AG09309 (cell line): ENCODE measurements around the gene OFD1.

Experiments used
- DNase-seq: peaks from one replicate; pipeline ENCODE4 v3.0.0-alpha.2; 2010; ENCODE audit warnings: low read depth
- H3K4me3 ChIP-seq: 2 replicates; pipeline ENCODE4 v1.5.1; 2011; ENCODE audit warnings: mild to moderate bottlenecking, low read depth, low read length, moderate library complexity; ENCODE audit not compliant: control insufficient read depth
- TF ChIP-seq, protein P1 (sequence below): IDR thresholded peaks from 2 replicates; pipeline ENCODE4 v1.5.1; 2011; ENCODE audit warnings: mild to moderate bottlenecking, low read depth, low read length, inconsistent platforms; ENCODE audit not compliant: insufficient read depth, control insufficient read depth; ENCODE audit errors: missing control alignments

OFD1 gene

DNA sequence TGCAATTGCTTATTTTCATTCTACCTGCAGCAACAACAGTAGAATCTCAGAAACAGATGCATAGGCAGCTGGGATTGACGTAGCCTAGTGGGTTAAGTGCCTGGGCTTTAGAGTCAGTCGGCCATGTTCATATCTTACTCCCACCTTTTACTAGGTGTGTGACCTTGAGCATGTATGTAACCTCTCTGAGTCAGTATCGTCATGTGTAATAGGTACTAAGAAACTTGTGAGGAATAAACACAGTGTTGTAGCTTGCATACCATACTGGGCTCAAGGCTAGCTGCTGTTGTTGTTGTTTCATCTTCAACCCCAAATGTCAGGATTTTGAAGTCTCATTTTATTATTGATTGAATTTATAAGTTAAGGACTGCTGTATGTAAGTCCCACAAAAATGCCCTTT, 31.4 kb upstream of the OFD1 start:
- DNase-seq = no peak
- TF ChIP-seq, protein P1, sequence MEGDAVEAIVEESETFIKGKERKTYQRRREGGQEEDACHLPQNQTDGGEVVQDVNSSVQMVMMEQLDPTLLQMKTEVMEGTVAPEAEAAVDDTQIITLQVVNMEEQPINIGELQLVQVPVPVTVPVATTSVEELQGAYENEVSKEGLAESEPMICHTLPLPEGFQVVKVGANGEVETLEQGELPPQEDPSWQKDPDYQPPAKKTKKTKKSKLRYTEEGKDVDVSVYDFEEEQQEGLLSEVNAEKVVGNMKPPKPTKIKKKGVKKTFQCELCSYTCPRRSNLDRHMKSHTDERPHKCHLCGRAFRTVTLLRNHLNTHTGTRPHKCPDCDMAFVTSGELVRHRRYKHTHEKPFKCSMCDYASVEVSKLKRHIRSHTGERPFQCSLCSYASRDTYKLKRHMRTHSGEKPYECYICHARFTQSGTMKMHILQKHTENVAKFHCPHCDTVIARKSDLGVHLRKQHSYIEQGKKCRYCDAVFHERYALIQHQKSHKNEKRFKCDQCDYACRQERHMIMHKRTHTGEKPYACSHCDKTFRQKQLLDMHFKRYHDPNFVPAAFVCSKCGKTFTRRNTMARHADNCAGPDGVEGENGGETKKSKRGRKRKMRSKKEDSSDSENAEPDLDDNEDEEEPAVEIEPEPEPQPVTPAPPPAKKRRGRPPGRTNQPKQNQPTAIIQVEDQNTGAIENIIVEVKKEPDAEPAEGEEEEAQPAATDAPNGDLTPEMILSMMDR = no peak
- H3K4me3 ChIP-seq = no peak overlapping the region

DNA sequence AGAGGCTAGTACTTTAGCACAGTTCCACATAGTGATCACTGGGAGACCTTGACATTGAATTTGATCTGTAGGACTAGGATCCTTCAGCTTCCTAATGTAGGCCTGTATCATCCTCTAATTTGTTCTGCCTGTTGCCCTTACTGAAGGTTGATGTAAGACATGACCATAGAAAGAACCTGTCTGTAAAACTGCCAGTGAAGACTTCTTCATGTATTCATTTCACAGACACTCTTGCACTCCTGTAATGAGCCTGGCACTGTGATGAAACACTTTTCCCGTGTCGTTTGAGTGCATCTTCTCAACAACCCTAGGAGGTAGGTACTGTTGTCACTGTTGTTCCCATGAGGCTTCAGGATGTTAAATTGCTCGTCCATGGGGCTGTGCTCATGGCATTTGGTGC, 31.0 kb upstream of the OFD1 start:
- H3K4me3 ChIP-seq = no peak overlapping the region
- no peak for DNase-seq
- TF ChIP-seq, protein P1 = no peak

GRCh38 chrX:13711141-13711540, 23.4 kb upstream of the OFD1 start:
- no peak overlapping the region for H3K4me3 ChIP-seq
- no peak for DNase-seq
- TF ChIP-seq, protein P1 = no peak

DNA sequence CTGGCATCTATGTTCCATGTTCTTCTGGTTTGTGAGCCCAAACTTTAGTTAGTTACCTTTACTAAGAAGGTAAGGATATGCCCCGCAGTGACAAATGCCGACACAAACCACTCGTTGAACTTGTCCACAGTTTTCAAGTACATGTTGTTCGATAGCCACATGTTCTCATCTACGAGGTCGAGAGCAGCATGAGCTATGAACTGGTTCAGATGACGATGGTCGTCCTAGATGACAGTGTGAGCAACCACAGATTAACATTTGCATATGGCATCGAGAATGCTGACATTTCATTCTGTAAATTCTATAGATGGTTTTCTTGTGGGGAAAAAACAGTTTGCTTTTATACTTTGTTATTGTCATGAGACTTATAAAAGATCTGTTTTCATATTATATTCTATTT, 18.1 kb upstream of the OFD1 start:
- no peak overlapping the region for H3K4me3 ChIP-seq
- TF ChIP-seq, protein P1 = no peak
- no peak for DNase-seq

GRCh38 chrX:13716905-13717304, 17.6 kb upstream of the OFD1 start:
- DNase-seq = no peak
- no peak overlapping the region for H3K4me3 ChIP-seq
- TF ChIP-seq, protein P1 = no peak

DNA sequence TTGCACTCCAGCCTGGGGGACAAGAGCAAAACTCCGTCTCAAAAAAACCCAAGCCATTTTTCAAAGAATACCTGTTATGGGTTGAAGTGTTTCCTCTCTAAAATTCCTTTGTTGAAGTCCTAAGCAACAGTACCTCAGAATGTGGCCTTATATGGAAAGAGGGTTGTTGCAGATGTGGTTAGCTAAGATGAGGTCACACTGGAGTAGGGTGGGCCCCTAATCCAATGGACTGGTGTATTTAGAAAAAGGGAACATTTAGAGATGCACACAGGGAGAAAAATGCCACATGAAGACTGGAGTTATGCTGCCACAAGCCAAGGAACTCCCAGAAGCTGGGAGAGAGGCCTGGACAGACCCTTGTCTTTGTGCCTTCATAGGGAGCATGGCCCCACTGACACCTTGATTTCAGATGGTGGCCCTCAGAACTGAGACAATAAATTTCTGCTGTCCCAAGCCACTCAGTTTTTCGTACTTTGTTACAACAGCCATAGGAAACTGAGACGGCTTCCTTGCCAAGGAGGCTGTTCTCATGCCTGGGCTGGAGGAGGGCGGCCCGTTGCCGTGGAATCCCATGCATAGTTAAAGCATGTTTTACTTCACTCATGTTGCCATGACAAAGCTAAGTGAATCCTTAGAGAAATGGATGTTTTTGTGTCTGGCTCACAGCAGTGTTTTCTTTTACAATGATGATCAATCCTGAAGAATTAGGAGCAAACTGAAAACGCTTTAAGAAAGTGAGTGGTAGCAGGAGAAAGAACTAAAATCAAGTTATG, 16.7 kb upstream of the OFD1 start:
- DNase-seq = peak; percentile 33
- H3K4me3 ChIP-seq = no peak overlapping the region
- TF ChIP-seq, protein P1 = no peak
